Mesendoderm (in vitro differentiated cells): ENCODE measurements around the gene MRC1.

Experiments used
- DNase-seq: peaks from one replicate; pipeline ENCODE4 v3.0.0; 2013
- H2AK5ac ChIP-seq: 2 replicates; pipeline ENCODE4 v1.6.1; 2013; ENCODE audit warnings: low read length, inconsistent platforms
- H2BK120ac ChIP-seq: 2 replicates; pipeline ENCODE4 v1.6.1; 2013; ENCODE audit warnings: low read depth, mild to moderate bottlenecking, low read length, moderate library complexity, mixed read lengths
- H2BK15ac ChIP-seq: replicated peaks from 2 replicates; pipeline ENCODE4 v1.6.1; 2013; ENCODE audit warnings: low read depth, mild to moderate bottlenecking, moderate library complexity
- H2BK5ac ChIP-seq: 2 replicates; pipeline ENCODE4 v1.6.1; 2013; ENCODE audit warnings: low read length, inconsistent platforms
- H3K18ac ChIP-seq: 2 replicates; pipeline ENCODE4 v1.6.1; 2013; ENCODE audit warnings: mild to moderate bottlenecking, low read length, mixed read lengths
- H3K23ac ChIP-seq: one replicate; pipeline ENCODE4 v1.6.1; 2013; ENCODE audit warnings: low read length
- H3K27ac ChIP-seq: 2 replicates; pipeline ENCODE4 v1.5.1; 2013; ENCODE audit warnings: low read depth, mild to moderate bottlenecking, inconsistent platforms, low read length, moderate library complexity
- H3K27me3 ChIP-seq: 2 replicates; pipeline ENCODE4 v1.6.1; 2013; ENCODE audit warnings: low read length, control low read depth, mild to moderate bottlenecking, inconsistent platforms; ENCODE audit not compliant: insufficient read depth, poor library complexity
- H3K36me3 ChIP-seq: 2 replicates; pipeline ENCODE4 v1.6.1; 2013; ENCODE audit warnings: low read length, inconsistent platforms; ENCODE audit not compliant: control insufficient read depth, insufficient read depth
- H3K4ac ChIP-seq: one replicate; pipeline ENCODE4 v1.6.1; 2013; ENCODE audit warnings: low read depth, mild to moderate bottlenecking, low read length, moderate library complexity
- H3K4me1 ChIP-seq: 2 replicates; pipeline ENCODE4 v1.6.1; 2013; ENCODE audit warnings: low read depth, low read length, inconsistent platforms; ENCODE audit not compliant: control insufficient read depth
- H3K4me2 ChIP-seq: 2 replicates; pipeline ENCODE4 v1.6.1; 2013; ENCODE audit warnings: low read length
- H3K4me3 ChIP-seq: 2 replicates; pipeline ENCODE4 v1.5.1; 2013; ENCODE audit warnings: mild to moderate bottlenecking, low read length
- H3K56ac ChIP-seq: one replicate; pipeline ENCODE4 v1.6.1; 2013; ENCODE audit warnings: low read length
- H3K79me1 ChIP-seq: 2 replicates; pipeline ENCODE4 v1.6.1; 2013; ENCODE audit warnings: low read length, inconsistent platforms
- H3K79me2 ChIP-seq: 2 replicates; pipeline ENCODE4 v1.6.1; 2013; ENCODE audit warnings: mild to moderate bottlenecking, low read length; ENCODE audit not compliant: control insufficient read depth, insufficient read depth
- H3K9ac ChIP-seq: 2 replicates; pipeline ENCODE4 v1.6.1; 2013; ENCODE audit warnings: low read length, inconsistent platforms
- H4K5ac ChIP-seq: one replicate; pipeline ENCODE4 v1.6.1; 2013; ENCODE audit warnings: low read length
- H4K8ac ChIP-seq: one replicate; pipeline ENCODE4 v1.6.1; 2013; ENCODE audit warnings: low read depth, mild to moderate bottlenecking, control low read depth, low read length, moderate library complexity
- WGBS: extraction: QIAGEN DNeasy Blood & Tissue Kit; methylation state at CpG from one replicate; pipeline ENCODE4 v1.1.7; 2013; ENCODE audit warnings: low lambda C conversion rate, missing lambda C conversion rate; ENCODE audit not compliant: insufficient coverage; ENCODE audit errors: extremely low coverage; 5-methylcytosine and 5-hydroxymethylcytosine counted together

MRC1 gene

GRCh38 chr10:17859492-17860156, 50.5 kb downstream of the MRC1 start:
- no peak overlapping the region for H2BK120ac ChIP-seq
- no peaks in the 10 kb centered on the region for H3K79me2 ChIP-seq
- no peak overlapping the region for H3K27ac ChIP-seq
- H3K4me3 ChIP-seq: no peak overlapping the region
- H3K36me3 ChIP-seq: no peaks in the 10 kb centered on the region
- no peak overlapping the region for H2BK15ac ChIP-seq
- no peak for DNase-seq
- no peak overlapping the region for H3K4me2 ChIP-seq
- H4K5ac ChIP-seq: no peak overlapping the region
- H3K56ac ChIP-seq: no peak overlapping the region
- no peak overlapping the region for H2BK5ac ChIP-seq
- no peak overlapping the region for H3K23ac ChIP-seq
- H3K4me1 ChIP-seq: no peaks in the 10 kb centered on the region
- no peak overlapping the region for H4K8ac ChIP-seq
- no peak overlapping the region for H3K4ac ChIP-seq
- no peaks in the 10 kb centered on the region for H3K79me1 ChIP-seq
- H2AK5ac ChIP-seq: no peak overlapping the region
- no peak overlapping the region for H3K9ac ChIP-seq
- WGBS: no CpG with 5 or more reads among the region's 8 CpGs
- no peaks in the 10 kb centered on the region for H3K27me3 ChIP-seq
- H3K18ac ChIP-seq: no peak overlapping the region

GRCh38 chr10:17861760-17862159, 52.6 kb downstream of the MRC1 start:
- Histone ChIP-seq H3K9ac (no peak overlapping the region), H2AK5ac (no peak overlapping the region), H2BK120ac (no peak overlapping the region), H3K79me1 (no peaks in the 10 kb centered on the region), H2BK5ac (no peak overlapping the region), H4K5ac (no peak overlapping the region), H2BK15ac (no peak overlapping the region), H3K4me2 (no peak overlapping the region), H3K56ac (no peak overlapping the region), H3K4ac (no peak overlapping the region), H4K8ac (no peak overlapping the region), H3K4me1 (no peaks in the 10 kb centered on the region), H3K79me2 (no peaks in the 10 kb centered on the region), H3K23ac (no peak overlapping the region), H3K36me3 (no peaks in the 10 kb centered on the region), H3K27me3 (no peaks in the 10 kb centered on the region), H3K4me3 (no peak overlapping the region), H3K27ac (no peak overlapping the region), H3K18ac (no peak overlapping the region)
- WGBS: no CpG with 5 or more reads among the region's 5 CpGs
- DNase-seq: no peak

- Histone ChIP-seq H3K18ac (no peak overlapping the region), H4K5ac (no peak overlapping the region), H3K4me3 (no peak overlapping the region), H3K27ac (no peak overlapping the region), H2BK5ac (no peak overlapping the region), H3K9ac (no peak overlapping the region), H3K36me3 (no peaks in the 10 kb centered on the region), H2BK15ac (no peak overlapping the region), H3K4me1 (no peaks in the 10 kb centered on the region), H2BK120ac (no peak overlapping the region), H3K56ac (no peak overlapping the region), H2AK5ac (no peak overlapping the region), H3K4me2 (no peak overlapping the region), H3K4ac (no peak overlapping the region), H3K79me2 (no peaks in the 10 kb centered on the region), H3K79me1 (no peaks in the 10 kb centered on the region), H3K23ac (no peak overlapping the region), H4K8ac (no peak overlapping the region), H3K27me3 (no peaks in the 10 kb centered on the region)
- WGBS: no CpG with 5 or more reads among the region's 3 CpGs
- DNase-seq: peak; percentile 23
Observed at GRCh38 chr10:17865351-17865750, 56.2 kb downstream of the MRC1 start.

GRCh38 chr10:17866346-17866745, 57.2 kb downstream of the MRC1 start:
- Histone ChIP-seq H3K36me3 (no peaks in the 10 kb centered on the region), H4K5ac (no peak overlapping the region), H2BK5ac (no peak overlapping the region), H2AK5ac (no peak overlapping the region), H3K4me3 (no peak overlapping the region), H3K18ac (no peak overlapping the region), H3K79me2 (no peaks in the 10 kb centered on the region), H3K4me2 (no peak overlapping the region), H2BK15ac (no peak overlapping the region), H3K4me1 (no peaks in the 10 kb centered on the region), H2BK120ac (no peak overlapping the region), H3K9ac (no peak overlapping the region), H3K23ac (no peak overlapping the region), H3K79me1 (no peaks in the 10 kb centered on the region), H3K27me3 (no peaks in the 10 kb centered on the region), H4K8ac (no peak overlapping the region), H3K56ac (no peak overlapping the region), H3K4ac (no peak overlapping the region), H3K27ac (no peak overlapping the region)
- no peak for DNase-seq
- no CpG with 5 or more reads among the region's 10 CpGs for WGBS

- Histone ChIP-seq H3K79me2 (no peaks in the 10 kb centered on the region), H3K4me3 (no peak overlapping the region), H2BK120ac (no peak overlapping the region)
Observed at GRCh38 chr10:17867056-17867455, 57.9 kb downstream of the MRC1 start.

GRCh38 chr10:17871036-17871435, 61.9 kb downstream of the MRC1 start:
- no peak overlapping the region for H2BK15ac ChIP-seq
- no peak overlapping the region for H4K5ac ChIP-seq
- no peak overlapping the region for H2BK120ac ChIP-seq
- H3K79me2 ChIP-seq: no peaks in the 10 kb centered on the region
- no peak overlapping the region for H3K4me3 ChIP-seq
- H3K23ac ChIP-seq: no peak overlapping the region
- no peaks in the 10 kb centered on the region for H3K4me1 ChIP-seq
- DNase-seq: no peak
- no peak overlapping the region for H3K4me2 ChIP-seq
- no peak overlapping the region for H4K8ac ChIP-seq
- no peak overlapping the region for H2AK5ac ChIP-seq
- no peak overlapping the region for H3K9ac ChIP-seq
- H2BK5ac ChIP-seq: no peak overlapping the region
- no CpG with 5 or more reads among the region's 6 CpGs for WGBS
- H3K56ac ChIP-seq: no peak overlapping the region
- no peaks in the 10 kb centered on the region for H3K36me3 ChIP-seq
- no peaks in the 10 kb centered on the region for H3K79me1 ChIP-seq
- no peaks in the 10 kb centered on the region for H3K27me3 ChIP-seq
- H3K27ac ChIP-seq: no peak overlapping the region
- no peak overlapping the region for H3K18ac ChIP-seq
- H3K4ac ChIP-seq: no peak overlapping the region

More at GRCh38 chr10:17867056-17867455, 57.9 kb downstream of the MRC1 start:
- no peak for DNase-seq
- H4K8ac ChIP-seq: no peak overlapping the region
- no peak overlapping the region for H3K23ac ChIP-seq
- H4K5ac ChIP-seq: no peak overlapping the region
- H2AK5ac ChIP-seq: no peak overlapping the region
- H3K27ac ChIP-seq: no peak overlapping the region
- no peak overlapping the region for H2BK5ac ChIP-seq
- no peaks in the 10 kb centered on the region for H3K79me1 ChIP-seq
- H2BK15ac ChIP-seq: no peak overlapping the region
- H3K4me1 ChIP-seq: no peaks in the 10 kb centered on the region
- H3K56ac ChIP-seq: no peak overlapping the region
- H3K18ac ChIP-seq: no peak overlapping the region
- WGBS: no CpG with 5 or more reads among the region's 2 CpGs
- no peak overlapping the region for H3K4ac ChIP-seq
- no peak overlapping the region for H3K9ac ChIP-seq
- H3K4me2 ChIP-seq: no peak overlapping the region
- H3K27me3 ChIP-seq: no peaks in the 10 kb centered on the region
- no peaks in the 10 kb centered on the region for H3K36me3 ChIP-seq
